A673 (cell line): ENCODE data around the gene OR4F6. TPM values are rescaled to one million over a fixed set of nuclear protein-coding genes. Genes with fewer than 3 reads are reported as not detected.

ENCODE experiments used
- BruUV-seq: library from RNA; stranded (reverse); fragments of 400-500 nt; replicated peaks from 2 replicates; lab custom pipeline; 2021; lab: Mats Ljungman, UMichigan
- CTCF ChIA-PET: fragments of 300-600 bp; sonication (Branson Sonifier 250); formaldehyde crosslinking; loops from one replicate; lab custom pipeline; 2022; ENCODE audit warnings: antibody characterized with exemption; lab: Charles Lee
- POLR2A ChIA-PET: fragments of 300-600 bp; sonication (Branson Sonifier 250); formaldehyde crosslinking; loops from one replicate; lab custom pipeline; 2022; ENCODE audit warnings: antibody characterized with exemption; ENCODE audit not compliant: low non-redundant PET; lab: Charles Lee
- DNase-seq: peaks from one replicate; pipeline ENCODE4 v3.0.0-alpha.2; 2015; ENCODE audit warnings: low spot score
- H3K27ac ChIP-seq: fragments of 200-600 bp; sonication (generic); 2 replicates; pipeline ENCODE4 v1.5.1; 2016; ENCODE audit warnings: mixed run types, low read depth, mild to moderate bottlenecking, mixed read lengths, antibody characterized with exemption, low read length; ENCODE audit not compliant: poor library complexity, severe bottlenecking
- H3K27me3 ChIP-seq: fragments of 200-600 bp; sonication (generic); replicated peaks from 2 replicates; pipeline ENCODE4 v1.6.1; 2017; ENCODE audit warnings: mixed run types, low read depth, mild to moderate bottlenecking, mixed read lengths, antibody characterized with exemption, low read length; ENCODE audit not compliant: insufficient read depth, poor library complexity
- H3K36me3 ChIP-seq: fragments of 200-600 bp; sonication (generic); 2 replicates; pipeline ENCODE4 v1.6.1; 2016; ENCODE audit warnings: mixed run types, mild to moderate bottlenecking, mixed read lengths, antibody characterized with exemption, low read length; ENCODE audit not compliant: insufficient read depth, poor library complexity, severe bottlenecking
- H3K4me1 ChIP-seq: fragments of 200-600 bp; sonication (generic); 2 replicates; pipeline ENCODE4 v1.6.1; 2017; ENCODE audit warnings: mixed run types, mild to moderate bottlenecking, mixed read lengths, antibody characterized with exemption, low read length; ENCODE audit not compliant: insufficient read depth, poor library complexity, severe bottlenecking
- H3K4me3 ChIP-seq: fragments of 200-600 bp; sonication (generic); 2 replicates; pipeline ENCODE4 v1.5.1; 2016; ENCODE audit warnings: low read depth, mixed run types, mild to moderate bottlenecking, mixed read lengths, low read length; ENCODE audit not compliant: poor library complexity, severe bottlenecking
- H3K9me3 ChIP-seq: fragments of 200-600 bp; sonication (generic); 2 replicates; pipeline ENCODE4 v1.6.1; 2016; ENCODE audit warnings: mixed run types, low read depth, mild to moderate bottlenecking, mixed read lengths, antibody characterized with exemption, low read length; ENCODE audit not compliant: poor library complexity, severe bottlenecking
- CTCF ChIP-seq: fragments of 300-800, 200-600 bp; sonication (generic); conservative IDR thresholded peaks from 2 replicates; pipeline ENCODE4 v1.5.1; 2017; ENCODE audit warnings: low read depth, mild to moderate bottlenecking, antibody characterized with exemption, low read length, moderate library complexity, mixed read lengths
- EZH2 ChIP-seq: fragments of 200-600 bp; sonication (generic); IDR thresholded peaks from 2 replicates; pipeline ENCODE4 v1.6.1; 2017; ENCODE audit warnings: borderline replicate concordance, low read depth, mild to moderate bottlenecking, mixed read lengths, antibody characterized with exemption, low read length; ENCODE audit not compliant: poor library complexity, severe bottlenecking
- intact Hi-C: fragments of 100-400 bp; cut with micrococcal nuclease; formaldehyde crosslinking; loops from one replicate; pipeline ENCODE4 v1.10.0; 2022; ENCODE audit not compliant: unreplicated experiment
- total RNA-seq: library from RNA; stranded (reverse); gene quantifications from 2 replicates; pipeline ENCODE4 v1.2.3, GENCODE V29; 2021

OR4F6 gene
- total RNA-seq, 1 experiment from 2014 or later, result not detected

- Histone ChIP-seq H3K36me3 (no peaks in the 10 kb centered on the region), H3K27ac (no peak overlapping the region), H3K4me1 (no peaks in the 10 kb centered on the region), H3K27me3 (peaks cover 30% of the 10 kb centered on the region), H3K9me3 (no peaks in the 10 kb centered on the region), H3K4me3 (no peak overlapping the region)
- no TSS peak for BruUV-seq
- ChIA-PET CTCF (no interaction called here), POLR2A (no interaction called here)
- no peak for TF ChIP-seq CTCF
- TF ChIP-seq EZH2, result no peak
- intact Hi-C loops, result no loop called here
- DNase-seq, result no peak
Observed at GRCh38 chr15:101810456-101810855, 7.1 kb downstream of the OR4F6 start.

GRCh38 chr15:101810876-101811275 lies 7.6 kb downstream of the OR4F6 start:
- no peak overlapping the region for H3K4me3 ChIP-seq
- H3K9me3 ChIP-seq, result no peaks in the 10 kb centered on the region
- peaks cover 34% of the 10 kb centered on the region for H3K27me3 ChIP-seq
- DNase-seq, result peak; percentile 5
- ChIA-PET POLR2A (no interaction called here), CTCF (no interaction called here)
- no peaks in the 10 kb centered on the region for H3K36me3 ChIP-seq
- TF ChIP-seq EZH2, result no peak
- TF ChIP-seq CTCF, result no peak
- BruUV-seq, result no TSS peak
- no peaks in the 10 kb centered on the region for H3K4me1 ChIP-seq
- no peak overlapping the region for H3K27ac ChIP-seq
- intact Hi-C loops, result no loop called here

- BruUV-seq, result no TSS peak
- CTCF ChIA-PET, result no interaction called here
- Histone ChIP-seq H3K9me3 (no peaks in the 10 kb centered on the region), H3K4me1 (no peaks in the 10 kb centered on the region), H3K27ac (no peak within 1 kb of the TSS), H3K36me3 (no peaks in the 10 kb centered on the region), H3K4me3 (no peak within 1 kb of the TSS), H3K27me3 (peaks cover 36% of the 10 kb centered on the region)
- POLR2A ChIA-PET, result no interaction called here
- no peak for TF ChIP-seq EZH2
- TF ChIP-seq CTCF, result no peak
- no peak for DNase-seq
- intact Hi-C loops, result no loop called here
Observed at GRCh38 chr15:101811902-101812301, 8.6 kb downstream of the OR4F6 start, which contains the start of gene OR4F15. TSS of gene OR4F15 (plus strand) at chr15:101812202. CDS start at chr15:101818187, 5,985 bp downstream.
